K562 (cell line): ENCODE data around the gene TFF3. TPM values are rescaled to one million over a fixed set of nuclear protein-coding genes. Genes with fewer than 3 reads are reported as not detected.

Source experiments
- ATAC-seq: fragments of 200-7000 bp; cut with Tn5 transposase; 3 replicates; pipeline ENCODE4 v1.9.1; 2020; ENCODE audit warnings: moderate library complexity
- BruUV-seq: library from RNA; stranded (reverse); fragments of 400-500 nt; replicated peaks from 2 replicates; lab custom pipeline; 2021; lab: Mats Ljungman, UMichigan
- CTCF ChIA-PET: fragments of 300-600 bp; formaldehyde crosslinking; extraction: SDS; loops from one replicate; lab custom pipeline; 2021; ENCODE audit warnings: low intra/inter-chr PET ratio; lab: Yijun Ruan, JAX
- POLR2A ChIA-PET: fragments of 300-600, 350-650 bp; sonication (Branson Sonifier 250); formaldehyde crosslinking; extraction: SDS; loops from one replicate; lab custom pipeline; 2021; ENCODE audit warnings: antibody characterized with exemption, inconsistent platforms; lab: Yijun Ruan, JAX
- DNase-seq, 4 experiments: peaks; one replicate each; pipeline versions ENCODE4 v3.0.0 to v3.0.0-alpha.2; 2011 to 2018; ENCODE audit warnings: low spot score in 3 of 4, mixed read lengths in 3 of 4; ENCODE audit errors: extremely low read depth in 1 of 4
- FAIRE-seq: peaks from 2 replicates; lab custom pipeline; 2011; peaks lifted over from hg19 to GRCh38; lab: Jason Lieb, UNC
- H2AFZ ChIP-seq: 2 replicates; pipeline ENCODE4 v1.6.0; 2011; ENCODE audit warnings: low read depth, low read length, control low read depth, inconsistent platforms
- H3K27ac ChIP-seq: fragments of 200-600 bp; 3 replicates; pipeline ENCODE4 v1.8.0; 2011; ENCODE audit warnings: low read depth, mild to moderate bottlenecking, control low read depth, inconsistent platforms, low read length, moderate library complexity, mixed read lengths; ENCODE audit errors: extremely low read depth
- H3K27me3 ChIP-seq, 2 experiments: fragments of 300-600 bp in 1 of 2; 2 replicates in 1 of 2; 3 replicates in 1 of 2; pipeline versions ENCODE4 v1.6.0 to v1.8.0; 2011; ENCODE audit warnings: inconsistent platforms in 2 of 2, low read length in 2 of 2, mild to moderate bottlenecking in 1 of 2, mixed read lengths in 1 of 2, moderate library complexity in 1 of 2; ENCODE audit not compliant: control insufficient read depth in 2 of 2, insufficient read depth in 2 of 2
- H3K36me3 ChIP-seq: fragments of 300-600 bp; 3 replicates; pipeline ENCODE4 v1.8.0; 2011; ENCODE audit warnings: mild to moderate bottlenecking, low read length, inconsistent platforms; ENCODE audit not compliant: control insufficient read depth, insufficient read depth
- H3K4me1 ChIP-seq, 2 experiments: fragments of 200-600 bp in 1 of 2; replicated peaks in 1 of 2; 2 replicates in 1 of 2; 3 replicates in 1 of 2; pipeline versions ENCODE4 v1.5.1 to v1.8.0; 2011; ENCODE audit warnings: inconsistent platforms in 2 of 2, low read length in 2 of 2, mild to moderate bottlenecking in 1 of 2, mixed read lengths in 1 of 2, moderate library complexity in 1 of 2; ENCODE audit not compliant: control insufficient read depth in 2 of 2, insufficient read depth in 2 of 2
- H3K4me2 ChIP-seq: 2 replicates; pipeline ENCODE4 v1.6.1; 2011; ENCODE audit warnings: low read length, control low read depth, inconsistent platforms, mixed read lengths; ENCODE audit not compliant: insufficient read depth
- H3K4me3 ChIP-seq: fragments of 200-600 bp; sonication (generic), shearing (Covaris generic); 2 replicates; pipeline ENCODE4 v1.5.1; 2016; ENCODE audit warnings: control low read depth, inconsistent platforms
- H3K79me2 ChIP-seq: fragments of 200-600 bp; 3 replicates; pipeline ENCODE4 v1.8.0; 2011; ENCODE audit warnings: low read length, inconsistent platforms; ENCODE audit not compliant: control insufficient read depth, insufficient read depth
- H3K9ac ChIP-seq, 2 experiments: 2 replicates each; pipeline versions ENCODE4 v1.6.0 to v1.6.1; 2011; ENCODE audit warnings: low read depth in 2 of 2, low read length in 2 of 2, control low read depth in 1 of 2, inconsistent platforms in 1 of 2, mild to moderate bottlenecking in 1 of 2, mixed read lengths in 1 of 2; ENCODE audit not compliant: insufficient read depth in 1 of 2
- H3K9me1 ChIP-seq: one replicate; pipeline ENCODE4 v1.6.0; 2011; ENCODE audit warnings: inconsistent platforms, mild to moderate bottlenecking, low read length, moderate library complexity; ENCODE audit not compliant: control insufficient read depth, insufficient read depth
- H3K9me3 ChIP-seq: replicated peaks from 2 replicates; pipeline ENCODE4 v1.5.1; 2011; ENCODE audit warnings: low read depth, low read length, inconsistent platforms; ENCODE audit not compliant: control insufficient read depth, insufficient read depth
- H4K20me1 ChIP-seq: replicated peaks from 2 replicates; pipeline ENCODE4 v1.6.1; 2011; ENCODE audit warnings: low read length, inconsistent platforms, mixed read lengths; ENCODE audit not compliant: control insufficient read depth, insufficient read depth
- CC2D1A ChIP-seq: fragments of 450-650 bp; IDR thresholded peaks from 2 replicates; pipeline ENCODE4 v1.6.1; 2017; ENCODE audit warnings: mild to moderate bottlenecking
- FOXM1 ChIP-seq, 2 experiments: fragments of 450-650 bp in 1 of 2; sonication (generic) in 1 of 2; formaldehyde crosslinking in 1 of 2; IDR thresholded peaks; 2 replicates each; pipeline versions ENCODE4 v1.6.1 to v1.9.0; 2017 to 2022; ENCODE audit warnings: low read depth in 2 of 2, mild to moderate bottlenecking in 2 of 2, missing genetic modification reagents in 1 of 2, moderate library complexity in 1 of 2
- STAT6 ChIP-seq: sonication (generic); formaldehyde crosslinking; IDR thresholded peaks from 2 replicates; pipeline ENCODE4 v1.8.1; 2023; ENCODE audit warnings: mild to moderate bottlenecking, missing genetic modification reagents
- ZNF551 ChIP-seq: fragments of 250-450 bp; sonication (Bioruptor Pico); IDR thresholded peaks from 2 replicates; pipeline ENCODE4 v1.5.0; 2021; ENCODE audit warnings: mild to moderate bottlenecking, moderate library complexity
- WGBS: fragments of 100-300 bp; shearing (Covaris generic); methylation state at CpG from one replicate; pipeline ENCODE4 v1.1.6; 2016; ENCODE audit warnings: low coverage, mixed read lengths; ENCODE audit not compliant: insufficient coverage; ENCODE audit errors: missing lambda C conversion rate; 5-methylcytosine and 5-hydroxymethylcytosine counted together
- in situ Hi-C: fragments of 300-500 bp; cut with MboI; formaldehyde crosslinking; loops from 4 replicates; pipeline ENCODE4 v1.15.0; 2018; ENCODE audit warnings: inconsistent platforms, mixed read lengths
- intact Hi-C: fragments of 100-400 bp; cut with micrococcal nuclease; formaldehyde crosslinking; loops from 2 replicates; pipeline ENCODE4 v1.14.2; 2022
- polyA plus RNA-seq, 8 experiments: library from polyadenylated mRNA; depleted of rRNA in 4 of 8; stranded (reverse) in 5 of 8; unstranded in 3 of 8; fragments of >200 nt; fragmentation: Nextera tagmentation in 2 of 8; fragmentation: Illumina TruSeq in 1 of 8; extraction: Ambion mirVana in 2 of 8; extraction: Trizol in 1 of 8; gene quantifications; 2 replicates each; pipeline versions ENCODE4 v1.2.1 to v1.2.3, GENCODE V29; 2011 to 2014; ENCODE audit warnings: inconsistent platforms in 1 of 8, missing spikeins in 1 of 8
- total RNA-seq, 7 experiments: library from RNA; depleted of rRNA in 6 of 7; stranded (reverse); fragments of >200 nt in 6 of 7; fragmentation: Illumina TruSeq in 2 of 7; extraction: Trizol in 2 of 7; gene quantifications; 2 replicates each; pipeline versions ENCODE4 v1.2.1 to v1.2.3, GENCODE V29; 2011 to 2021; ENCODE audit warnings: low replicate concordance in 1 of 7

TFF3 gene
- total and polyA plus RNA-seq, 9 of the 15 experiments (the other 6 are each of a cell fraction or from before 2014, with no cell fraction given) = 0.78 TPM; not detected in 8

- no peak overlapping the region for H3K4me2 ChIP-seq
- no peak overlapping the region for H3K27ac ChIP-seq
- H3K4me3 ChIP-seq = no peak overlapping the region
- POLR2A ChIA-PET = no interaction called here
- H3K79me2 ChIP-seq = no peaks in the 10 kb centered on the region
- H4K20me1 ChIP-seq = 0 out of 2 replicates have a peak, but pooled peaks cover 5% of the 10 kb centered on the region
- in situ Hi-C loops = no loop called here
- H3K4me1 ChIP-seq = peaks cover 3 to 7% of the 10 kb centered on the region in 2 experiments; a peak in 2 of 5 replicates
- DNase-seq (no peak), ATAC-seq (no peak), FAIRE-seq (no peak)
- H3K9me1 ChIP-seq = no peaks in the 10 kb centered on the region
- H2AFZ ChIP-seq = no peak overlapping the region
- no peaks in the 10 kb centered on the region for H3K36me3 ChIP-seq
- WGBS = 12% methylated on average over 13 of the region's 13 CpGs
- H3K9me3 ChIP-seq = no peaks in the 10 kb centered on the region
- intact Hi-C loops = loop anchor here (10.0 kb wide), 1 partner anchor 170 kb away; no protein-coding TSS in a partner anchor
- no TSS peak for BruUV-seq
- CTCF ChIA-PET = no interaction called here
- TF ChIP-seq FOXM1 (IDR thresholded peaks at IDR 0.05; ENCODE audit: low read depth) = no peak
- TF ChIP-seq FOXM1 (CRISPR knock-in tag; IDR thresholded peaks at IDR 0.05; ENCODE audit: low read depth) = no peak
- TF ChIP-seq STAT6 (CRISPR knock-in tag) = no peak
- no peak for TF ChIP-seq CC2D1A
- TF ChIP-seq ZNF551 = no peak
- peaks cover 25 to 61% of the 10 kb centered on the region in 2 experiments for H3K27me3 ChIP-seq
- no peak overlapping the region for H3K9ac ChIP-seq
These were observed 49.2 kb upstream of the TFF3 start for GRCh38 chr21:42364304-42364865.
